Neural cell (in vitro differentiated cells): Measurements from ENCODE around the gene KIFC3. TPM values are rescaled to one million over a fixed set of nuclear protein-coding genes. Genes with fewer than 3 reads are reported as not detected.

ENCODE experiments used
- H2AFZ ChIP-seq: fragments of 200-600, 300-800 bp; sonication (generic), shearing (Covaris generic); 2 replicates; pipeline ENCODE4 v1.6.0; 2014; ENCODE audit warnings: low read depth, mild to moderate bottlenecking, antibody characterized with exemption, low read length, moderate library complexity
- H3F3A ChIP-seq: fragments of 200-600 bp; shearing (Covaris generic); 2 replicates; pipeline ENCODE4 v1.6.1; 2016; ENCODE audit warnings: mild to moderate bottlenecking, moderate library complexity, mixed read lengths, antibody characterized with exemption, low read length; ENCODE audit not compliant: insufficient read depth, poor library complexity, severe bottlenecking
- H3K27ac ChIP-seq: fragments of 200-600, 300-800 bp; sonication (generic), shearing (Covaris generic); 2 replicates; pipeline ENCODE4 v1.5.1; 2014; ENCODE audit warnings: mild to moderate bottlenecking, low read length, moderate library complexity
- H3K27me3 ChIP-seq: fragments of 300-800, 200-600 bp; sonication (generic), shearing (Covaris generic); 2 replicates; pipeline ENCODE4 v1.6.0; 2014; ENCODE audit warnings: mild to moderate bottlenecking, low read depth, low read length, moderate library complexity; ENCODE audit not compliant: insufficient read depth
- H3K36me3 ChIP-seq: fragments of 300-800, 200-600 bp; sonication (generic), shearing (Covaris generic); 2 replicates; pipeline ENCODE4 v1.5.1; 2014; ENCODE audit warnings: mild to moderate bottlenecking, antibody characterized with exemption, low read length, moderate library complexity; ENCODE audit not compliant: insufficient read depth
- H3K4me2 ChIP-seq: fragments of 300-800, 200-600 bp; sonication (generic), shearing (Covaris generic); 2 replicates; pipeline ENCODE4 v1.6.0; 2014; ENCODE audit warnings: mild to moderate bottlenecking, low read length
- H3K4me3 ChIP-seq: fragments of 300-800, 200-600 bp; sonication (generic), shearing (Covaris generic); 2 replicates; pipeline ENCODE4 v1.5.1; 2014; ENCODE audit warnings: mild to moderate bottlenecking, low read length, moderate library complexity
- H3K79me2 ChIP-seq: fragments of 200-600 bp; shearing (Covaris generic); replicated peaks from 2 replicates; pipeline ENCODE4 v1.6.0; 2014; ENCODE audit warnings: mild to moderate bottlenecking, low read length, moderate library complexity; ENCODE audit not compliant: insufficient read depth
- H3K9ac ChIP-seq: fragments of 300-800, 200-600 bp; sonication (generic), shearing (Covaris generic); 2 replicates; pipeline ENCODE4 v1.6.1; 2016; ENCODE audit warnings: mild to moderate bottlenecking, low read length, mixed read lengths
- H3K9me2 ChIP-seq: fragments of 200-600 bp; shearing (Covaris generic); 2 replicates; pipeline ENCODE4 v1.6.1; 2016; ENCODE audit warnings: mild to moderate bottlenecking, low read length, mixed read lengths; ENCODE audit not compliant: insufficient read depth
- H3K9me3 ChIP-seq: fragments of 200-600, 300-800 bp; sonication (generic), shearing (Covaris generic); 2 replicates; pipeline ENCODE4 v1.6.1; 2016; ENCODE audit warnings: mild to moderate bottlenecking, mixed run types, low read length, moderate library complexity, mixed read lengths
- H4K20me1 ChIP-seq: fragments of 200-600 bp; shearing (Covaris generic); 2 replicates; pipeline ENCODE4 v1.6.1; 2016; ENCODE audit warnings: mild to moderate bottlenecking, mixed run types; ENCODE audit not compliant: insufficient read depth
- EP300 ChIP-seq: fragments of 450-650 bp; conservative IDR thresholded peaks from 2 replicates; pipeline ENCODE4 v1.6.1; 2014; ENCODE audit warnings: antibody characterized with exemption, mild to moderate bottlenecking, moderate library complexity; ENCODE audit not compliant: poor library complexity, severe bottlenecking
- EZH2 ChIP-seq: fragments of 200-600, 300-800 bp; shearing (Covaris generic), sonication (generic); IDR thresholded peaks from 2 replicates; pipeline ENCODE4 v1.6.1; 2014; ENCODE audit warnings: antibody characterized with exemption, low read length, borderline replicate concordance, mild to moderate bottlenecking; ENCODE audit not compliant: insufficient read depth, poor library complexity, severe bottlenecking
- MXI1 ChIP-seq: fragments of 450-650 bp; conservative IDR thresholded peaks from 2 replicates; pipeline ENCODE4 v1.6.1; 2014; ENCODE audit warnings: antibody characterized with exemption, mild to moderate bottlenecking; ENCODE audit not compliant: poor library complexity, severe bottlenecking
- POLR2AphosphoS5 ChIP-seq: IDR thresholded peaks from 2 replicates; pipeline ENCODE4 v1.6.1; 2012
- RAD21 ChIP-seq: fragments of 450-650 bp; conservative IDR thresholded peaks from 2 replicates; pipeline ENCODE4 v1.6.1; 2014; ENCODE audit warnings: antibody characterized with exemption, mild to moderate bottlenecking, moderate library complexity
- SMC3 ChIP-seq: fragments of 450-650 bp; conservative IDR thresholded peaks from 2 replicates; pipeline ENCODE4 v1.6.1; 2014; ENCODE audit warnings: antibody characterized with exemption, mild to moderate bottlenecking, moderate library complexity; ENCODE audit not compliant: poor library complexity
- TAF1 ChIP-seq: IDR thresholded peaks from 2 replicates; pipeline ENCODE4 v1.6.1; 2012; ENCODE audit warnings: low read depth
- polyA plus RNA-seq: library from polyadenylated mRNA; depleted of rRNA; stranded (reverse); fragments of >200 nt; gene quantifications from 2 replicates; pipeline ENCODE4 v1.2.3, GENCODE V29; 2014
- TF ChIP-seq, protein P1 (sequence below): IDR thresholded peaks from 2 replicates; pipeline ENCODE4 v1.6.1; 2012; ENCODE audit warnings: borderline replicate concordance
- TF ChIP-seq, protein P2 (sequence below): fragments of 450-650 bp; IDR thresholded peaks from 2 replicates; pipeline ENCODE4 v1.5.1; 2014; ENCODE audit warnings: antibody characterized with exemption, mild to moderate bottlenecking, moderate library complexity; ENCODE audit not compliant: poor library complexity, severe bottlenecking

Gene KIFC3
- polyA plus RNA-seq, 1 donor from 2014 or later, result 29.7 TPM

GRCh38 chr16:57760357-57761160, 41.7 kb downstream of the KIFC3 start:
- Histone ChIP-seq H3K36me3 (no peaks in the 10 kb centered on the region), H3K4me2 (no peak overlapping the region), H3K9me2 (no peaks in the 10 kb centered on the region), H2AFZ (no peak overlapping the region), H3F3A (no peaks in the 10 kb centered on the region), H3K4me3 (no peak overlapping the region), H3K79me2 (no peaks in the 10 kb centered on the region), H3K27ac (no peak overlapping the region), H3K27me3 (no peaks in the 10 kb centered on the region), H3K9me3 (no peaks in the 10 kb centered on the region), H3K9ac (no peak overlapping the region), H4K20me1 (no peaks in the 10 kb centered on the region)
- TF ChIP-seq, protein P1, sequence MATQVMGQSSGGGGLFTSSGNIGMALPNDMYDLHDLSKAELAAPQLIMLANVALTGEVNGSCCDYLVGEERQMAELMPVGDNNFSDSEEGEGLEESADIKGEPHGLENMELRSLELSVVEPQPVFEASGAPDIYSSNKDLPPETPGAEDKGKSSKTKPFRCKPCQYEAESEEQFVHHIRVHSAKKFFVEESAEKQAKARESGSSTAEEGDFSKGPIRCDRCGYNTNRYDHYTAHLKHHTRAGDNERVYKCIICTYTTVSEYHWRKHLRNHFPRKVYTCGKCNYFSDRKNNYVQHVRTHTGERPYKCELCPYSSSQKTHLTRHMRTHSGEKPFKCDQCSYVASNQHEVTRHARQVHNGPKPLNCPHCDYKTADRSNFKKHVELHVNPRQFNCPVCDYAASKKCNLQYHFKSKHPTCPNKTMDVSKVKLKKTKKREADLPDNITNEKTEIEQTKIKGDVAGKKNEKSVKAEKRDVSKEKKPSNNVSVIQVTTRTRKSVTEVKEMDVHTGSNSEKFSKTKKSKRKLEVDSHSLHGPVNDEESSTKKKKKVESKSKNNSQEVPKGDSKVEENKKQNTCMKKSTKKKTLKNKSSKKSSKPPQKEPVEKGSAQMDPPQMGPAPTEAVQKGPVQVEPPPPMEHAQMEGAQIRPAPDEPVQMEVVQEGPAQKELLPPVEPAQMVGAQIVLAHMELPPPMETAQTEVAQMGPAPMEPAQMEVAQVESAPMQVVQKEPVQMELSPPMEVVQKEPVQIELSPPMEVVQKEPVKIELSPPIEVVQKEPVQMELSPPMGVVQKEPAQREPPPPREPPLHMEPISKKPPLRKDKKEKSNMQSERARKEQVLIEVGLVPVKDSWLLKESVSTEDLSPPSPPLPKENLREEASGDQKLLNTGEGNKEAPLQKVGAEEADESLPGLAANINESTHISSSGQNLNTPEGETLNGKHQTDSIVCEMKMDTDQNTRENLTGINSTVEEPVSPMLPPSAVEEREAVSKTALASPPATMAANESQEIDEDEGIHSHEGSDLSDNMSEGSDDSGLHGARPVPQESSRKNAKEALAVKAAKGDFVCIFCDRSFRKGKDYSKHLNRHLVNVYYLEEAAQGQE, result no peak
- TF ChIP-seq MXI1, result no peak
- TF ChIP-seq EP300, result no peak
- TF ChIP-seq POLR2AphosphoS5, result no peak
- no peak for TF ChIP-seq TAF1
- TF ChIP-seq SMC3, result no peak
- no peak for TF ChIP-seq EZH2
- TF ChIP-seq, protein P2, sequence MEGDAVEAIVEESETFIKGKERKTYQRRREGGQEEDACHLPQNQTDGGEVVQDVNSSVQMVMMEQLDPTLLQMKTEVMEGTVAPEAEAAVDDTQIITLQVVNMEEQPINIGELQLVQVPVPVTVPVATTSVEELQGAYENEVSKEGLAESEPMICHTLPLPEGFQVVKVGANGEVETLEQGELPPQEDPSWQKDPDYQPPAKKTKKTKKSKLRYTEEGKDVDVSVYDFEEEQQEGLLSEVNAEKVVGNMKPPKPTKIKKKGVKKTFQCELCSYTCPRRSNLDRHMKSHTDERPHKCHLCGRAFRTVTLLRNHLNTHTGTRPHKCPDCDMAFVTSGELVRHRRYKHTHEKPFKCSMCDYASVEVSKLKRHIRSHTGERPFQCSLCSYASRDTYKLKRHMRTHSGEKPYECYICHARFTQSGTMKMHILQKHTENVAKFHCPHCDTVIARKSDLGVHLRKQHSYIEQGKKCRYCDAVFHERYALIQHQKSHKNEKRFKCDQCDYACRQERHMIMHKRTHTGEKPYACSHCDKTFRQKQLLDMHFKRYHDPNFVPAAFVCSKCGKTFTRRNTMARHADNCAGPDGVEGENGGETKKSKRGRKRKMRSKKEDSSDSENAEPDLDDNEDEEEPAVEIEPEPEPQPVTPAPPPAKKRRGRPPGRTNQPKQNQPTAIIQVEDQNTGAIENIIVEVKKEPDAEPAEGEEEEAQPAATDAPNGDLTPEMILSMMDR, result no peak
- no peak for TF ChIP-seq RAD21

- H3K9me2 ChIP-seq, result no peaks in the 10 kb centered on the region
Observed at GRCh38 chr16:57759541-57760356, 42.5 kb downstream of the KIFC3 start.

More at GRCh38 chr16:57759541-57760356, 42.5 kb downstream of the KIFC3 start:
- Histone ChIP-seq H3K9ac (no peak overlapping the region), H2AFZ (no peak overlapping the region), H3K79me2 (no peaks in the 10 kb centered on the region), H3K27me3 (no peaks in the 10 kb centered on the region), H4K20me1 (no peaks in the 10 kb centered on the region), H3K36me3 (no peaks in the 10 kb centered on the region), H3K4me2 (no peak overlapping the region), H3F3A (no peaks in the 10 kb centered on the region), H3K4me3 (no peak overlapping the region), H3K27ac (no peak overlapping the region), H3K9me3 (no peaks in the 10 kb centered on the region)
- TF ChIP-seq RAD21 (no peak), POLR2AphosphoS5 (no peak), MXI1 (no peak), EP300 (no peak), TAF1 (no peak), SMC3 (no peak), EZH2 (no peak)
- TF ChIP-seq, protein P1, result no peak
- TF ChIP-seq, protein P2, result no peak
